B cell (primary cell): Measurements from ENCODE around the gene PDE6A. TPM values are rescaled to one million over a fixed set of nuclear protein-coding genes. Genes with fewer than 3 reads are reported as not detected.

Source experiments
- ATAC-seq: fragments of 200-7000 bp; cut with Tn5 transposase; one replicate; pipeline ENCODE4 v1.10.0; 2021; ENCODE audit warnings: low read depth, mild to moderate bottlenecking, moderate number of reproducible peaks, moderate library complexity
- CTCF ChIA-PET: fragments of 350-600 bp; sonication (Branson Sonifier 250); formaldehyde crosslinking; loops from one replicate; lab custom pipeline; 2021; ENCODE audit warnings: antibody characterized with exemption, inconsistent platforms; lab: Charles Lee
- POLR2A ChIA-PET: fragments of 350-600 bp; sonication (Branson Sonifier 250); formaldehyde crosslinking; loops from one replicate; lab custom pipeline; 2021; ENCODE audit warnings: antibody characterized with exemption; lab: Charles Lee
- DNase-seq: peaks from one replicate; pipeline ENCODE4 v3.0.0; 2013
- H2AFZ ChIP-seq: 2 replicates; pipeline ENCODE4 v1.6.1; 2012; ENCODE audit warnings: mild to moderate bottlenecking, low read depth, low read length; ENCODE audit not compliant: insufficient read depth, poor library complexity, severe bottlenecking
- H3K27ac ChIP-seq, 2 donors: 1 replicate in 1 of 2; 2 replicates in 1 of 2; pipeline ENCODE4 v1.5.1; 2012 to 2013; ENCODE audit warnings: low read length in 2 of 2, mild to moderate bottlenecking in 2 of 2, moderate library complexity in 1 of 2
- H3K27me3 ChIP-seq, 4 experiments: fragments of 200-600 bp in 1 of 4; sonication (generic) in 1 of 4; replicated peaks in 1 of 4; 1 replicate in 2 of 4; 2 replicates in 2 of 4; pipeline versions ENCODE4 v1.6.1 to v1.7.0; 2013 to 2016; ENCODE audit warnings: low read length in 3 of 4, mild to moderate bottlenecking in 2 of 4, mixed read lengths in 1 of 4, moderate library complexity in 1 of 4; ENCODE audit not compliant: insufficient read depth in 4 of 4, control insufficient read depth in 3 of 4; ENCODE audit errors: control extremely low read depth in 1 of 4
- H3K36me3 ChIP-seq, 2 experiments: replicated peaks in 1 of 2; 1 replicate in 1 of 2; 2 replicates in 1 of 2; pipeline versions ENCODE4 v1.6.1 to v1.7.1; 2013; ENCODE audit warnings: low read length in 1 of 2; ENCODE audit not compliant: insufficient read depth in 2 of 2, control insufficient read depth in 1 of 2; ENCODE audit errors: control extremely low read depth in 1 of 2, extremely low read depth in 1 of 2
- H3K4me1 ChIP-seq, 2 donors: fragments of 200-600 bp in 1 of 2; sonication (generic) in 1 of 2; 1 replicate in 1 of 2; 2 replicates in 1 of 2; pipeline versions ENCODE4 v1.5.1 to v1.6.1; 2013 to 2017; ENCODE audit warnings: low read length in 2 of 2; ENCODE audit not compliant: control insufficient read depth in 2 of 2, insufficient read depth in 2 of 2
- H3K4me2 ChIP-seq: replicated peaks from 2 replicates; pipeline ENCODE3; 2012; ENCODE audit warnings: mild to moderate bottlenecking, low read depth, low read length; ENCODE audit not compliant: poor library complexity, severe bottlenecking
- H3K4me3 ChIP-seq, 5 experiments: fragments of 200-600 bp in 1 of 5; sonication (generic) in 1 of 5; 1 replicate in 3 of 5; 2 replicates in 2 of 5; pipeline versions ENCODE4 v1.5.1 to v1.7.0; 2011 to 2016; ENCODE audit warnings: low read length in 4 of 5, mild to moderate bottlenecking in 4 of 5, low read depth in 2 of 5, control low read depth in 1 of 5, moderate library complexity in 1 of 5; ENCODE audit not compliant: insufficient read depth in 1 of 5; ENCODE audit errors: control extremely low read depth in 1 of 5, extremely low read depth in 1 of 5
- H3K79me2 ChIP-seq: fragments of 200-600 bp; sonication (generic); one replicate; pipeline ENCODE4 v1.6.0; 2016; ENCODE audit warnings: low read length; ENCODE audit not compliant: control insufficient read depth, insufficient read depth
- H3K9ac ChIP-seq: fragments of 200-600 bp; sonication (generic); 2 replicates; pipeline ENCODE4 v1.6.1; 2017; ENCODE audit warnings: mild to moderate bottlenecking, low read length, moderate library complexity
- H3K9me3 ChIP-seq, 3 donors: one replicate each; pipeline versions ENCODE4 v1.6.1 to v1.7.1; 2013; ENCODE audit warnings: low read length in 2 of 3; ENCODE audit not compliant: control insufficient read depth in 2 of 3, insufficient read depth in 1 of 3; ENCODE audit errors: control extremely low read depth in 1 of 3
- H4K20me1 ChIP-seq: 2 replicates; pipeline ENCODE4 v1.6.0; 2012; ENCODE audit warnings: mild to moderate bottlenecking, low read length; ENCODE audit not compliant: insufficient read depth, control insufficient read depth, poor library complexity, severe bottlenecking
- H3K27ac Mint-ChIP-seq: one replicate; pipeline ENCODE4 v1.8.0; 2021; ENCODE audit warnings: mixed read lengths
- H3K27me3 Mint-ChIP-seq: one replicate; pipeline ENCODE4 v1.8.0; 2021; ENCODE audit warnings: mixed read lengths
- H3K4me1 Mint-ChIP-seq: one replicate; pipeline ENCODE4 v1.8.0; 2021; ENCODE audit warnings: mixed read lengths
- H3K4me3 Mint-ChIP-seq: one replicate; pipeline ENCODE4 v1.8.0; 2021; ENCODE audit warnings: mixed read lengths
- H3K9me3 Mint-ChIP-seq: one replicate; pipeline ENCODE4 v1.8.0; 2022; ENCODE audit warnings: mixed read lengths; ENCODE audit not compliant: insufficient read depth
- EZH2 ChIP-seq: IDR thresholded peaks from 2 replicates; pipeline ENCODE4 v1.6.1; 2012; ENCODE audit warnings: borderline replicate concordance, low read depth, mild to moderate bottlenecking, moderate library complexity, low read length; ENCODE audit not compliant: insufficient read depth, poor library complexity, severe bottlenecking
- WGBS: methylation state at CpG from one replicate; pipeline ENCODE4 v1.1.5; 2013; ENCODE audit warnings: missing lambda C conversion rate; ENCODE audit not compliant: insufficient coverage; 5-methylcytosine and 5-hydroxymethylcytosine counted together
- intact Hi-C: fragments of 100-400 bp; cut with micrococcal nuclease; formaldehyde crosslinking; loops from one replicate; pipeline ENCODE4 v1.10.0; 2022
- polyA plus RNA-seq: library from polyadenylated mRNA; depleted of rRNA; stranded (reverse); fragments of >200 nt; gene quantifications from 2 replicates; pipeline ENCODE4 v1.2.3, GENCODE V29; 2012
- total RNA-seq, 2 donors: library from RNA; stranded (reverse); fragments of 120-200 nt in 1 of 2; gene quantifications; 1 replicate in 1 of 2; 2 replicates in 1 of 2; pipeline versions ENCODE4 v1.2.3 to v1.2.4, GENCODE V29; 2013 to 2022
- TF ChIP-seq, protein P1 (sequence below): fragments of 200-600 bp; IDR thresholded peaks from one replicate; pipeline ENCODE4 v1.8.0; 2022; ENCODE audit warnings: antibody characterized with exemption, mild to moderate bottlenecking

Gene PDE6A
- total and polyA plus RNA-seq, 2 donors (not counting 1 experiment from before 2014, with no cell fraction given): not detected

DNA sequence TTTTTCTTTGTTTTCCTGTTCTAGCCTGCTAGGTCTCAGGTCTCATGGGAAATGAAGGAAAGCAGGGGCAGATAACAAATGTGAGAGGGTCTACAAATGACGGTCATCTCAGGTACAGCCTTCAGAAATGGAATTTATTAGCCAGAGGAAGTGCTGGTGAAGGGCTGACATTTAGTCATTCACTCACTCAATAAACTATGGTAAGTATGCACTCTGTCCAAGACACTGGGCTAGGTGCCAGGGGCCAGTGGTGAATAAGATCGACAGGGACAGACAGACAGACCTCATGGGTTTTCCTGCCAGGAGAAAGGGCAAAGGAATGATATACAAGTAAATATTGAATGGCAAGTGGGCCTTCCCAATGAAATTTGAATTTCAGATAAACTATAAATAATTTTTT lies 6.3 kb downstream of the PDE6A start:
- Histone ChIP-seq H3K9ac (no peak overlapping the region), H2AFZ (no peak overlapping the region)
- CTCF ChIA-PET: no interaction called here

DNA sequence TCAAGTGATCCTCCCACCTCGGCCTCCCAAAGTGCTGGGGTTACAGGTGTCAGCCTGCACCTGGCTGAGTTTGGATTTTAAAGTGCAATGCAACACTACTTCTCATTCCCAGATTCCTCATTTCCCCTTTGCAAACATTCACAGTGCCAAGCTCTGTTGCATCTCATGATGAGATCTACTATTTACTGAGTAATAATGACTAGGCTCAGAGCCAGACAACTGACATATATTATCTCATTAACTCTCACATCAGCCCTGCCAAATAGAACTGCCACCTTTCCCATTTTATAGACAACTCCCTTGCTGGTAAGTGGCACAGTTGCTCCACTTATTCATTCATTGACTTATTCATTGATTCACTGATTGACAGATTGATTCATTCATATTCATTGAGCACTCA lies 7.0 kb downstream of the PDE6A start:
- H3K4me3 ChIP-seq: no peak overlapping the region
- no peaks in the 10 kb centered on the region for H3K9me3 ChIP-seq
- no peaks in the 10 kb centered on the region for H3K36me3 ChIP-seq
- TF ChIP-seq, protein P1, sequence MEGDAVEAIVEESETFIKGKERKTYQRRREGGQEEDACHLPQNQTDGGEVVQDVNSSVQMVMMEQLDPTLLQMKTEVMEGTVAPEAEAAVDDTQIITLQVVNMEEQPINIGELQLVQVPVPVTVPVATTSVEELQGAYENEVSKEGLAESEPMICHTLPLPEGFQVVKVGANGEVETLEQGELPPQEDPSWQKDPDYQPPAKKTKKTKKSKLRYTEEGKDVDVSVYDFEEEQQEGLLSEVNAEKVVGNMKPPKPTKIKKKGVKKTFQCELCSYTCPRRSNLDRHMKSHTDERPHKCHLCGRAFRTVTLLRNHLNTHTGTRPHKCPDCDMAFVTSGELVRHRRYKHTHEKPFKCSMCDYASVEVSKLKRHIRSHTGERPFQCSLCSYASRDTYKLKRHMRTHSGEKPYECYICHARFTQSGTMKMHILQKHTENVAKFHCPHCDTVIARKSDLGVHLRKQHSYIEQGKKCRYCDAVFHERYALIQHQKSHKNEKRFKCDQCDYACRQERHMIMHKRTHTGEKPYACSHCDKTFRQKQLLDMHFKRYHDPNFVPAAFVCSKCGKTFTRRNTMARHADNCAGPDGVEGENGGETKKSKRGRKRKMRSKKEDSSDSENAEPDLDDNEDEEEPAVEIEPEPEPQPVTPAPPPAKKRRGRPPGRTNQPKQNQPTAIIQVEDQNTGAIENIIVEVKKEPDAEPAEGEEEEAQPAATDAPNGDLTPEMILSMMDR: no peak
- TF ChIP-seq EZH2: no peak
- ATAC-seq (no peak), DNase-seq (no peak)
- Mint-ChIP-seq H3K4me3 (no peak overlapping the region), H3K27me3 (peaks cover 11% of the 10 kb centered on the region), H3K4me1 (no peaks in the 10 kb centered on the region), H3K9me3 (no peaks in the 10 kb centered on the region), H3K27ac (no peak overlapping the region)
- no peaks in the 10 kb centered on the region for H4K20me1 ChIP-seq
- H3K79me2 ChIP-seq: no peaks in the 10 kb centered on the region
- H2AFZ ChIP-seq: no peak overlapping the region
- H3K27ac ChIP-seq: no peak overlapping the region
- intact Hi-C loops: no loop called here
- H3K9ac ChIP-seq: no peak overlapping the region
- H3K4me2 ChIP-seq: no peak overlapping the region
- WGBS: 83% methylated on average over 1 of the region's 1 CpG
- ChIA-PET POLR2A (no interaction called here), CTCF (no interaction called here)
- peaks cover 0 to 2% (median 0%) of the 10 kb centered on the region in 4 experiments for H3K27me3 ChIP-seq
- H3K4me1 ChIP-seq: no peaks in the 10 kb centered on the region

More for the DNA sequence above, 6.3 kb downstream of the PDE6A start:
- no peak overlapping the region for H3K27ac Mint-ChIP-seq
- ATAC-seq (no peak), DNase-seq (no peak)
- H3K4me1 Mint-ChIP-seq: no peaks in the 10 kb centered on the region
- H3K9me3 Mint-ChIP-seq: no peaks in the 10 kb centered on the region
- intact Hi-C loops: no loop called here
- H3K27me3 Mint-ChIP-seq: peaks cover 12% of the 10 kb centered on the region
- Histone ChIP-seq H3K27ac (no peak overlapping the region), H3K9me3 (no peaks in the 10 kb centered on the region), H3K27me3 (no peaks in the 10 kb centered on the region), H3K36me3 (no peaks in the 10 kb centered on the region), H3K4me1 (no peaks in the 10 kb centered on the region), H4K20me1 (no peaks in the 10 kb centered on the region), H3K4me2 (no peak overlapping the region), H3K79me2 (no peaks in the 10 kb centered on the region), H3K4me3 (no peak overlapping the region)
- H3K4me3 Mint-ChIP-seq: no peak overlapping the region
- TF ChIP-seq, protein P1: no peak
- TF ChIP-seq EZH2: no peak
- POLR2A ChIA-PET: no interaction called here
- WGBS: no CpG with 5 or more reads among the region's 2 CpGs
